Psoas muscle (tissue), 8 donors: ENCODE results near the gene SMAD2. TPM values are rescaled to one million over a fixed set of nuclear protein-coding genes. Genes with fewer than 3 reads are reported as not detected.

Experiments used
- ATAC-seq, 4 donors: fragments of 200-7000 bp; cut with Tn5 transposase; one replicate each; pipeline ENCODE4 v1.9.1; 2020; ENCODE audit warnings: moderate library complexity in 3 of 4, mild to moderate bottlenecking in 2 of 4
- DNase-seq, 2 donors: peaks; one replicate each; pipeline ENCODE4 v3.0.0-alpha.2; 2020
- H3K27ac ChIP-seq: fragments of 200-600 bp; one replicate; pipeline ENCODE4 v1.8.0; 2022
- H3K27me3 ChIP-seq, 3 donors: fragments of 200-600 bp in 1 of 3; one replicate each; pipeline versions ENCODE4 v1.6.1 to v1.8.0; 2013 to 2022; ENCODE audit warnings: low read length in 2 of 3, mild to moderate bottlenecking in 2 of 3, moderate library complexity in 1 of 3; ENCODE audit not compliant: insufficient read depth in 3 of 3
- H3K36me3 ChIP-seq, 2 donors: fragments of 200-600 bp in 1 of 2; one replicate each; pipeline versions ENCODE4 v1.6.1 to v1.8.0; 2013 to 2022; ENCODE audit warnings: low read depth in 1 of 2, mild to moderate bottlenecking in 1 of 2, moderate library complexity in 1 of 2; ENCODE audit not compliant: insufficient read depth in 1 of 2
- H3K4me1 ChIP-seq: fragments of 200-600 bp; one replicate; pipeline ENCODE4 v1.8.0; 2022
- H3K4me3 ChIP-seq: fragments of 200-600 bp; one replicate; pipeline ENCODE4 v1.8.0; 2022; ENCODE audit warnings: mild to moderate bottlenecking
- H3K9me3 ChIP-seq: fragments of 200-600 bp; one replicate; pipeline ENCODE4 v1.8.0; 2022
- WGBS, 3 donors: extraction: QIAGEN DNeasy Blood & Tissue Kit; methylation state at CpG; one replicate each; pipeline versions ENCODE4 v1.1.6 to v1.1.7; 2013; 5-methylcytosine and 5-hydroxymethylcytosine counted together
- intact Hi-C, 2 donors: fragments of 100-400 bp; cut with DNase I; formaldehyde crosslinking; loops; one replicate each; pipeline versions ENCODE4 v1.11.0 to v1.14.2; 2022
- polyA plus RNA-seq, 3 donors: library from polyadenylated mRNA; stranded (reverse); fragments of 200-250 nt; gene quantifications; one replicate each; pipeline ENCODE4 v1.2.3, GENCODE V29; 2013
- total RNA-seq, 4 donors: library from RNA; stranded (reverse); fragmentation: NEBNext Ultra II Directional in 2 of 4; extraction: Animal tissue kit (Norgen Biotek cat#: 25700) in 2 of 4; gene quantifications; one replicate each; pipeline versions ENCODE4 v1.2.1 to v1.2.4, GENCODE V29; 2021 to 2023
- TF ChIP-seq, protein P1 (sequence below): fragments of 200-600 bp; IDR thresholded peaks from one replicate; pipeline ENCODE4 v1.8.0; 2022; ENCODE audit warnings: antibody characterized with exemption
- donor health status: healthy with polysubstance abuse.
- donor health status: DM: no; HTN: no; CAD: no; lungs with moderate emphysema.
- donor health status: Bipolar disorder and iron deficiency.
- donor health status: healthy.
- donor health status: DM: yes; HTN: yes; CAD: no.
- donor health status: DM: no; HTN: no; CAD: no.
- donor health status: DM: no; HTN: no; CAD: no.
- donor health status: DM: yes; HTN: yes; CAD: no.

SMAD2 gene
- total and polyA plus RNA-seq, 7 donors = 28.3 to 76.4 (median 60.1) TPM

GRCh38 chr18:47870605-47871004 lies 59.9 kb downstream of the SMAD2 start:
- intact Hi-C loops = no loop called here
- TF ChIP-seq, protein P1, sequence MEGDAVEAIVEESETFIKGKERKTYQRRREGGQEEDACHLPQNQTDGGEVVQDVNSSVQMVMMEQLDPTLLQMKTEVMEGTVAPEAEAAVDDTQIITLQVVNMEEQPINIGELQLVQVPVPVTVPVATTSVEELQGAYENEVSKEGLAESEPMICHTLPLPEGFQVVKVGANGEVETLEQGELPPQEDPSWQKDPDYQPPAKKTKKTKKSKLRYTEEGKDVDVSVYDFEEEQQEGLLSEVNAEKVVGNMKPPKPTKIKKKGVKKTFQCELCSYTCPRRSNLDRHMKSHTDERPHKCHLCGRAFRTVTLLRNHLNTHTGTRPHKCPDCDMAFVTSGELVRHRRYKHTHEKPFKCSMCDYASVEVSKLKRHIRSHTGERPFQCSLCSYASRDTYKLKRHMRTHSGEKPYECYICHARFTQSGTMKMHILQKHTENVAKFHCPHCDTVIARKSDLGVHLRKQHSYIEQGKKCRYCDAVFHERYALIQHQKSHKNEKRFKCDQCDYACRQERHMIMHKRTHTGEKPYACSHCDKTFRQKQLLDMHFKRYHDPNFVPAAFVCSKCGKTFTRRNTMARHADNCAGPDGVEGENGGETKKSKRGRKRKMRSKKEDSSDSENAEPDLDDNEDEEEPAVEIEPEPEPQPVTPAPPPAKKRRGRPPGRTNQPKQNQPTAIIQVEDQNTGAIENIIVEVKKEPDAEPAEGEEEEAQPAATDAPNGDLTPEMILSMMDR = no peak
- H3K4me1 ChIP-seq = peaks cover 9% of the 10 kb centered on the region
- peaks cover 0 to 25% of the 10 kb centered on the region in 2 donors for H3K36me3 ChIP-seq
- H3K27ac ChIP-seq = no peak overlapping the region
- no peak overlapping the region for H3K4me3 ChIP-seq
- no peaks in the 10 kb centered on the region for H3K9me3 ChIP-seq
- DNase-seq (no peak), ATAC-seq (no peak)
- WGBS, 3 donors = 81 to 100% (median 92%) methylated on average over 1 of the region's 1 CpG
- H3K27me3 ChIP-seq = no peaks in the 10 kb centered on the region

- intact Hi-C loops = loop anchor here in 1 of 2 donors (10.0 kb wide), 1 partner anchor 56 kb away; no protein-coding TSS in a partner anchor
- Histone ChIP-seq H3K4me3 (no peak overlapping the region), H3K4me1 (peaks cover 12% of the 10 kb centered on the region), H3K27me3 (no peaks in the 10 kb centered on the region), H3K9me3 (no peaks in the 10 kb centered on the region), H3K36me3 (peaks cover 0 to 28% of the 10 kb centered on the region in 2 donors), H3K27ac (no peak overlapping the region)
- 78 to 88% (median 83%) methylated on average over 3 of the region's 3 CpGs for WGBS, 3 donors
- no peak for DNase-seq
- TF ChIP-seq, protein P1 = no peak
- no peak for ATAC-seq
These were observed 61.7 kb downstream of the SMAD2 start for GRCh38 chr18:47868744-47869143.

DNA sequence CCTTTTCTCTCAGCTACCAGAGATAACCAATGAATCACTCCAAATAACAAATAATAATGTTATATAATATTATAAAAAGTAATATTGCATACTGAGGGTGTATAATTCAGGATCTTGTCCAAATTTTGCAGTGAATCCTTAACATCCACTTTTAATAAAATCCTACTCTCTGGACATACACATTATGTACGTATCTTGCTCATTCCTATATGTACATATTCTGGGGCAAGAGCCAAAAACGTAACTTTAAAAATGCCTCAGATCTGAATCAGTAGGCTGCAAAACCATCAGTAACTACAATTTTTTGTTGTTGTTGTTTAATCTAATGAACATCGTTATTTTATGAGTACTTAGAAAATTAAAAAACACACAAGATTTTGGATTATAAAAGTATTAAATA lies 65.3 kb downstream of the SMAD2 start:
- DNase-seq (no peak), ATAC-seq (no peak)
- no peaks in the 10 kb centered on the region for H3K9me3 ChIP-seq
- peaks cover 32% of the 10 kb centered on the region for H3K4me1 ChIP-seq
- TF ChIP-seq, protein P1 = no peak
- peaks cover 0 to 29% of the 10 kb centered on the region in 2 donors for H3K36me3 ChIP-seq
- 94 to 98% (median 97%) methylated on average over 3 of the region's 3 CpGs for WGBS, 3 donors
- no peak overlapping the region for H3K27ac ChIP-seq
- H3K27me3 ChIP-seq = no peaks in the 10 kb centered on the region
- no peak overlapping the region for H3K4me3 ChIP-seq
- intact Hi-C loops = loop anchor here in 1 of 2 donors (10.0 kb wide), 1 partner anchor 60 kb away; no protein-coding TSS in a partner anchor

DNA sequence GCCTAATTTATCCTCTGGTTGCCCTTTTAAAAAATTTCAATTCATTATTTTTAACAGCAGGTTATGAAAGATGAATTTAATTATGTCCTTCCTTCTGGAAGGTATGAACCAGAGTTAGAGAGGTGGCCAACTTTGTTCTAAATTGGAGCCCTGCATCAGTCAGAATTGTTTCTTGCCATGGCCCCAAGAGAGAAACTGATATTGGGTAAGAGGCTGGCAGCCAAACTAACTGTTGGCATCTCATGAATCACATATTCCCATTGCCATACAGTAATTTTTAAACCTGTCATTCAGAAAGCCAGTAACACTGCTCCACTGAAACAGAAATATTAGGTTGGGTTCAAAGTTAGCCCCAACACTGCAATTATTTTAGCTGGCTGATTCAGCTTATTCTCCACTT lies 67.4 kb downstream of the SMAD2 start:
- peaks cover 12% of the 10 kb centered on the region for H3K9me3 ChIP-seq
- ATAC-seq = peak; percentile 96 to 99 (median 98)
- DNase-seq = peak in 1 of 2 donors; percentile 15
- H3K36me3 ChIP-seq = peaks cover 0 to 23% of the 10 kb centered on the region in 2 donors
- no peaks in the 10 kb centered on the region for H3K27me3 ChIP-seq
- H3K4me1 ChIP-seq = peaks cover 32% of the 10 kb centered on the region
- intact Hi-C loops = loop anchor here in 1 of 2 donors (10.0 kb wide), 1 partner anchor 62 kb away; no protein-coding TSS in a partner anchor
- H3K27ac ChIP-seq = peak overlapping the region; percentile 14
- TF ChIP-seq, protein P1 = no peak
- H3K4me3 ChIP-seq = no peak overlapping the region

- H3K4me3 ChIP-seq = no peak overlapping the region
- ATAC-seq (no peak), DNase-seq (no peak)
- no peaks in the 10 kb centered on the region for H3K27me3 ChIP-seq
- WGBS, 3 donors = 99% methylated on average over 3 of the region's 3 CpGs
- peaks cover 30% of the 10 kb centered on the region for H3K9me3 ChIP-seq
- TF ChIP-seq, protein P1 = no peak
- H3K4me1 ChIP-seq = peaks cover 28% of the 10 kb centered on the region
- peaks cover 5% of the 10 kb centered on the region in 2 donors for H3K36me3 ChIP-seq
- intact Hi-C loops = no loop called here
- H3K27ac ChIP-seq = no peak overlapping the region
These were observed 71.9 kb downstream of the SMAD2 start for GRCh38 chr18:47858607-47859006.
